GM12878 (cell line): Measurements from ENCODE around the gene GGA2. TPM values are rescaled to one million over a fixed set of nuclear protein-coding genes. Genes with fewer than 3 reads are reported as not detected.

Source experiments
- ATAC-seq: fragments of 200-7000 bp; cut with Tn5 transposase; 3 replicates; pipeline ENCODE4 v1.9.1; 2020; ENCODE audit warnings: mild to moderate bottlenecking, moderate library complexity
- BruUV-seq: library from RNA; stranded (reverse); fragments of 400-500 nt; replicated peaks from 2 replicates; lab custom pipeline; 2021; lab: Mats Ljungman, UMichigan
- CTCF ChIA-PET: fragments of 300-600 bp; sonication (Branson Sonifier 250); formaldehyde crosslinking; extraction: SDS; loops from one replicate; lab custom pipeline; 2021; ENCODE audit warnings: inconsistent platforms; lab: Yijun Ruan, JAX
- POLR2A ChIA-PET: fragments of 350-600 bp; formaldehyde crosslinking; extraction: SDS; loops from one replicate; lab custom pipeline; 2021; ENCODE audit warnings: inconsistent platforms; lab: Charles Lee
- RAD21 ChIA-PET: fragments of 300-600 bp; sonication (Branson Sonifier 250); formaldehyde crosslinking; loops from one replicate; lab custom pipeline; 2023; ENCODE audit warnings: antibody characterized with exemption; ENCODE audit not compliant: unreplicated experiment; lab: Charles Lee
- SMC1A ChIA-PET: fragments of 300-600 bp; sonication (Branson Sonifier 250); formaldehyde crosslinking; loops from one replicate; lab custom pipeline; 2023; ENCODE audit not compliant: unreplicated experiment, uncharacterized antibody; lab: Charles Lee
- DNase-seq: peaks from one replicate; pipeline ENCODE4 v3.0.0-alpha.2; 2011; ENCODE audit warnings: low read depth, low spot score
- FAIRE-seq: peaks from 3 replicates; lab custom pipeline; 2011; peaks lifted over from hg19 to GRCh38; lab: Jason Lieb, UNC
- H2AFZ ChIP-seq: 2 replicates; pipeline ENCODE4 v1.6.0; 2011; ENCODE audit warnings: low read depth, low read length, control low read depth; ENCODE audit not compliant: control insufficient read depth
- H3K27ac ChIP-seq: 2 replicates; pipeline ENCODE4 v1.5.1; 2011; ENCODE audit warnings: control low read depth; ENCODE audit not compliant: control insufficient read depth, insufficient read depth
- H3K27me3 ChIP-seq, 2 experiments: replicated peaks in 1 of 2; 2 replicates each; pipeline versions ENCODE4 v1.6.0 to v1.6.1; 2011; ENCODE audit warnings: low read length in 1 of 2; ENCODE audit not compliant: control insufficient read depth in 2 of 2, insufficient read depth in 2 of 2
- H3K36me3 ChIP-seq, 2 experiments: 2 replicates each; pipeline ENCODE4 v1.5.1; 2011; ENCODE audit warnings: low read length in 1 of 2; ENCODE audit not compliant: control insufficient read depth in 2 of 2, insufficient read depth in 2 of 2
- H3K4me1 ChIP-seq: 2 replicates; pipeline ENCODE4 v1.6.1; 2011; ENCODE audit warnings: mild to moderate bottlenecking, low read length, moderate library complexity, mixed read lengths; ENCODE audit not compliant: control insufficient read depth, insufficient read depth
- H3K4me2 ChIP-seq: 2 replicates; pipeline ENCODE4 v1.6.0; 2011; ENCODE audit warnings: control low read depth; ENCODE audit not compliant: control insufficient read depth, insufficient read depth
- H3K4me3 ChIP-seq: fragments of 200-600 bp; sonication (generic); 2 replicates; pipeline ENCODE4 v1.5.1; 2016
- H3K79me2 ChIP-seq: 2 replicates; pipeline ENCODE4 v1.6.0; 2011; ENCODE audit warnings: low read length; ENCODE audit not compliant: control insufficient read depth, insufficient read depth
- H3K9ac ChIP-seq: 2 replicates; pipeline ENCODE4 v1.8.0; 2011; ENCODE audit warnings: low read length, control low read depth, mixed read lengths; ENCODE audit not compliant: control insufficient read depth, insufficient read depth
- H3K9me3 ChIP-seq: replicated peaks from 3 replicates; pipeline ENCODE4 v1.5.1; 2011; ENCODE audit warnings: mild to moderate bottlenecking, low read length; ENCODE audit not compliant: control insufficient read depth, insufficient read depth
- H4K20me1 ChIP-seq: 2 replicates; pipeline ENCODE4 v1.6.0; 2011; ENCODE audit not compliant: control insufficient read depth, insufficient read depth
- HCFC1 ChIP-seq: fragments of 150-350 bp; IDR thresholded peaks from 2 replicates; pipeline ENCODE4 v1.6.1; 2014; ENCODE audit warnings: low read length
- POLR2AphosphoS2 ChIP-seq: IDR thresholded peaks from 2 replicates; pipeline ENCODE4 v1.6.1; 2011; ENCODE audit warnings: low read depth, mild to moderate bottlenecking, low read length, improper control_type of control experiment, moderate library complexity
- YY1 ChIP-seq: IDR thresholded peaks from 2 replicates; pipeline ENCODE4 v1.6.1; 2011; ENCODE audit warnings: low read depth, mild to moderate bottlenecking, low read length
- ZNF24 ChIP-seq: fragments of 450-650 bp; IDR thresholded peaks from 2 replicates; pipeline ENCODE4 v1.6.1; 2017; ENCODE audit warnings: antibody characterized with exemption, mild to moderate bottlenecking
- ZNF687 ChIP-seq: fragments of 450-650 bp; IDR thresholded peaks from 2 replicates; pipeline ENCODE4 v1.6.1; 2017; ENCODE audit warnings: mild to moderate bottlenecking, moderate library complexity
- WGBS: methylation state at CpG from one replicate; pipeline ENCODE4 v1.1.6; 2016; ENCODE audit warnings: low lambda C conversion rate; ENCODE audit not compliant: insufficient replicate concordance, insufficient coverage; ENCODE audit errors: missing lambda C conversion rate; 5-methylcytosine and 5-hydroxymethylcytosine counted together
- in situ Hi-C: fragments of 300-500 bp; cut with MboI; formaldehyde crosslinking; loops from 9 replicates; pipeline ENCODE4 v1.14.3; 2018; ENCODE audit warnings: mixed read lengths
- intact Hi-C: fragments of 100-400 bp; cut with micrococcal nuclease; formaldehyde crosslinking; loops from one replicate; pipeline ENCODE4 v1.14.2; 2022; ENCODE audit not compliant: unreplicated experiment
- polyA plus RNA-seq, 11 experiments: library from polyadenylated mRNA; depleted of rRNA in 4 of 11; unstranded in 6 of 11; stranded (reverse) in 5 of 11; fragments of >200 nt; fragmentation: Nextera tagmentation in 4 of 11; fragmentation: Illumina TruSeq in 1 of 11; extraction: Ambion mirVana in 4 of 11; extraction: Trizol in 1 of 11; gene quantifications; 1 replicate in 1 of 11; 2 replicates in 10 of 11; pipeline versions ENCODE4 v1.2.1 to v1.2.3, GENCODE V29; 2011 to 2016; ENCODE audit warnings: inconsistent platforms in 2 of 11, missing spikeins in 2 of 11, low read depth in 1 of 11
- total RNA-seq, 4 experiments: library from RNA; depleted of rRNA in 3 of 4; stranded (reverse); fragments of >200 nt in 3 of 4; fragmentation: Illumina TruSeq in 1 of 4; extraction: Trizol in 1 of 4; gene quantifications; 2 replicates each; pipeline versions ENCODE4 v1.2.1 to v1.2.3, GENCODE V29; 2013 to 2021

Gene GGA2
- total and polyA plus RNA-seq, 10 of the 15 experiments (the other 5 are each of a cell fraction or from before 2014, with no cell fraction given), result 14.1 to 153 (median 86.6) TPM

DNA sequence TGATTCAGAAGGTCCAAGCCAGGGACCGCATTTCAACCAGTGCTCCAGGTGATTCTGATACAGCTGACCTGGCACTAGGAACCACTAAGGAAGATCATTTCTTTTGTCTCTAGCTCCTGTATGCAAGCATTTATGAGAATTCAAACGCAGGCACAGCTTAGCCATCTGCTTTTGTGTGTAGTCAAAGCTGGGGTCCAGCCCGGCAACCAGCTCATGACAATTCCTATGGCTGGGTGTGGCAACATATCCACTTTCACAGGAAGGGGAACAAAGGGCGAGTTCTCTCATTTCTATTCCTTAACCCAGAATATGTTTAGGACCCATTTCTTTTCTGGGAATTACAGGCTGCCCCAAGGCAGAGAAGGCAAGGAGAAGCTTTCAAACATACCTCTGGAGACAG, 30.0 kb downstream of the GGA2 start (continued):
- TF ChIP-seq ZNF687 (no peak), HCFC1 (no peak), YY1 (no peak)
- TF ChIP-seq, all 136 proteins: peak for 0

DNA sequence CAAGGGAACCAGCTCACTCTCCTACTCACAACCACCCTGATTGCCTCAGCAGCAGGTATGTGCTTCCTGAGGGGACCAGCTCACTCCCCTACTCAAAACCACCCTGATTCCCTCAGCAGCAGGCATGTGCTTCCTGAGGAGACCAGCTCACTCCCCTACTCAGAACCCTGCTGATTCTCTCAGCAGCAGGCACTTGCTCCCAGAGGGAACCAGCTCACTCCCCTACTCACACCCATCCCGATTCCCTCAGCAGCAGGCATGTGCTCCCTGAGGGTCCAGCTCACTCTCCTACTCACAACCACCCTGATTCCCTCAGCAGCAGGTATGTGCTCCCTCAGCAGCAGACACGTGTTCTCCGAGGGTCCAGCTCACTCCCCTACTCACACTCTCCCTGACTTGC, 31.2 kb downstream of the GGA2 start:
- peaks cover 35 to 46% of the 10 kb centered on the region in 2 experiments for H3K36me3 ChIP-seq
- no peaks in the 10 kb centered on the region for H3K79me2 ChIP-seq
- FAIRE-seq (no peak), ATAC-seq (no peak), DNase-seq (no peak)
- H3K4me3 ChIP-seq, result no peak overlapping the region
- no peaks in the 10 kb centered on the region; the same call in 1 of the 2 replicates for H4K20me1 ChIP-seq
- H3K27me3 ChIP-seq, result no peaks in the 10 kb centered on the region
- TF ChIP-seq ZNF24 (no peak), POLR2AphosphoS2 (0 out of 2 replicates have a peak, but pooled peaks have one; percentile 3)
- intact Hi-C loops, result no loop called here
- no peaks in the 10 kb centered on the region for H3K9me3 ChIP-seq
- BruUV-seq, result no TSS peak
- in situ Hi-C loops, result no loop called here
- no peak overlapping the region for H3K9ac ChIP-seq
- ChIA-PET RAD21 (no interaction called here), SMC1A (no interaction called here), CTCF (interaction anchor here (0.6 kb wide), 1 partner anchor 331 kb away, joined by 3 read pairs; no protein-coding TSS in a partner anchor), POLR2A (no interaction called here)
- no peak overlapping the region for H3K4me2 ChIP-seq
- H2AFZ ChIP-seq, result no peak overlapping the region
- 92% methylated on average over 3 of the region's 3 CpGs for WGBS
- H3K27ac ChIP-seq, result no peak overlapping the region
- H3K4me1 ChIP-seq, result no peaks in the 10 kb centered on the region
